Tibial nerve (tissue), 3 donors: ENCODE results near the gene CASP9.

Experiments
- CTCF ChIP-seq, 5 experiments: fragments of 200-600 bp in 3 of 5; fragments of 450-650 bp in 2 of 5; sonication (generic) in 3 of 5; IDR thresholded peaks; one replicate each; pipeline ENCODE4 v1.5.1; 2016 to 2019; ENCODE audit warnings: antibody characterized with exemption in 5 of 5, mild to moderate bottlenecking in 3 of 5, moderate library complexity in 2 of 5
- POLR2A ChIP-seq, 2 donors: fragments of 450-650 bp; IDR thresholded peaks; one replicate each; pipeline ENCODE4 v1.6.1; 2017; ENCODE audit warnings: antibody characterized with exemption in 2 of 2, mild to moderate bottlenecking in 2 of 2, moderate library complexity in 2 of 2

GRCh38 chr1:15523104-15524020 is 653 bp downstream of the CASP9 start:
- no peak for TF ChIP-seq POLR2A (IDR thresholded peaks at IDR 0.05)
- no peak for TF ChIP-seq CTCF (IDR thresholded peaks at IDR 0.05)
